C4-2B (cell line): ENCODE measurements around the gene MELK.

ENCODE experiments used
- H3K27ac ChIP-seq: fragments of 450-650 bp; 2 replicates; pipeline ENCODE4 v1.5.1; 2017
- ZFX ChIP-seq: fragments of 450-650 bp; IDR thresholded peaks from 2 replicates; pipeline ENCODE4 v1.6.1; 2017
- TF ChIP-seq, protein P1 (sequence below): fragments of 450-650 bp; conservative IDR thresholded peaks from 2 replicates; pipeline ENCODE4 v1.5.1; 2017; ENCODE audit warnings: mild to moderate bottlenecking

The MELK gene

DNA sequence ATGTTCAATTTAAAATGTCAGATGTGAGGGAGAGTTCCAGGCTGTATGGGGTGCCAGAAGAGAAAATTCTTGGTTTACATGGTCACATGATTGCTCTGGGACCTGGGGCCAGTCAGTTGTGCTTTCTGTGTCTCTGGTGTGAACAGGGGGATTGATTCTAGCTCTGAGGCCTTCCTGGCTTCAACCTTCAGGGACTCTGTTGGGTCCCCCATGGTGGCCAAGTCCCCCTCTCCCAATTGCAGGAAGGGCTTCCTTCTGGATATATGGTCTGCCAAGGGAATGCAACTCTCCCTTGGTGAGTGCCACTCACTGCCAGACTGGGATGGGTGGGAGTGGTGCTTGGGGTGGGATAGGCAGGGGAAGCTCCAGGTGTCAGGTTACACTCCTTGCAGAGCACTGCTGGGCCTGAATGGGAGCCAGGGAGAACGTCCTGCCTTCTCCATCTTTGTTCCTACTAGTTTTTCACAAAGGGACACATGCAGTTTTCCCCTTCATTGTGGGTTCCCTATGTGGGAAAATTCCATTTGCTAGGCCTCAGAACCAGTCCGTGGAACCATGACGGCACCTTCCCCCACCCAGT, 153.2 kb downstream of the MELK start:
- no peak overlapping the region for H3K27ac ChIP-seq
- TF ChIP-seq, protein P1, sequence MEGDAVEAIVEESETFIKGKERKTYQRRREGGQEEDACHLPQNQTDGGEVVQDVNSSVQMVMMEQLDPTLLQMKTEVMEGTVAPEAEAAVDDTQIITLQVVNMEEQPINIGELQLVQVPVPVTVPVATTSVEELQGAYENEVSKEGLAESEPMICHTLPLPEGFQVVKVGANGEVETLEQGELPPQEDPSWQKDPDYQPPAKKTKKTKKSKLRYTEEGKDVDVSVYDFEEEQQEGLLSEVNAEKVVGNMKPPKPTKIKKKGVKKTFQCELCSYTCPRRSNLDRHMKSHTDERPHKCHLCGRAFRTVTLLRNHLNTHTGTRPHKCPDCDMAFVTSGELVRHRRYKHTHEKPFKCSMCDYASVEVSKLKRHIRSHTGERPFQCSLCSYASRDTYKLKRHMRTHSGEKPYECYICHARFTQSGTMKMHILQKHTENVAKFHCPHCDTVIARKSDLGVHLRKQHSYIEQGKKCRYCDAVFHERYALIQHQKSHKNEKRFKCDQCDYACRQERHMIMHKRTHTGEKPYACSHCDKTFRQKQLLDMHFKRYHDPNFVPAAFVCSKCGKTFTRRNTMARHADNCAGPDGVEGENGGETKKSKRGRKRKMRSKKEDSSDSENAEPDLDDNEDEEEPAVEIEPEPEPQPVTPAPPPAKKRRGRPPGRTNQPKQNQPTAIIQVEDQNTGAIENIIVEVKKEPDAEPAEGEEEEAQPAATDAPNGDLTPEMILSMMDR, result no peak
- TF ChIP-seq ZFX, result no peak
